Keratinocyte (primary cell): ENCODE measurements around the gene TMEM9B. TPM values are rescaled to one million over a fixed set of nuclear protein-coding genes. Genes with fewer than 3 reads are reported as not detected.

ENCODE experiments used
- DNase-seq: peaks from one replicate; pipeline ENCODE4 v3.0.0-alpha.2; 2011; ENCODE audit warnings: low read depth, missing footprints, low spot score
- FAIRE-seq: peaks from 2 replicates; lab custom pipeline; 2011; peaks lifted over from hg19 to GRCh38; lab: Jason Lieb, UNC
- H2AFZ ChIP-seq: 2 replicates; pipeline ENCODE4 v1.6.0; 2012; ENCODE audit warnings: low read length, control low read depth, inconsistent platforms; ENCODE audit not compliant: control insufficient read depth
- H3K27ac ChIP-seq: 2 replicates; pipeline ENCODE4 v1.5.1; 2011; ENCODE audit warnings: low read length; ENCODE audit not compliant: control insufficient read depth, insufficient read depth
- H3K27me3 ChIP-seq: 3 replicates; pipeline ENCODE4 v1.6.0; 2011; ENCODE audit warnings: low read length; ENCODE audit not compliant: control insufficient read depth, insufficient read depth; ENCODE audit errors: extremely low read depth
- H3K36me3 ChIP-seq, 2 experiments: 2 replicates in 1 of 2; 3 replicates in 1 of 2; pipeline ENCODE4 v1.5.1; 2011; ENCODE audit warnings: low read length in 2 of 2, mild to moderate bottlenecking in 1 of 2; ENCODE audit not compliant: control insufficient read depth in 2 of 2, insufficient read depth in 2 of 2; ENCODE audit errors: extremely low read depth in 1 of 2
- H3K4me1 ChIP-seq: 3 replicates; pipeline ENCODE4 v1.5.1; 2011; ENCODE audit warnings: low read length; ENCODE audit not compliant: control insufficient read depth, insufficient read depth; ENCODE audit errors: extremely low read depth
- H3K4me2 ChIP-seq: 3 replicates; pipeline ENCODE4 v1.6.0; 2011; ENCODE audit warnings: low read depth, low read length; ENCODE audit not compliant: control insufficient read depth, insufficient read depth; ENCODE audit errors: extremely low read depth
- H3K4me3 ChIP-seq, 3 experiments: fragments of 200-600 bp in 1 of 3; sonication (generic) in 1 of 3; 2 replicates in 2 of 3; 3 replicates in 1 of 3; pipeline ENCODE4 v1.5.1; 2011 to 2016; ENCODE audit warnings: low read length in 3 of 3, mild to moderate bottlenecking in 3 of 3, control low read depth in 2 of 3, inconsistent platforms in 1 of 3, low read depth in 1 of 3, mixed read lengths in 1 of 3, mixed run types in 1 of 3, moderate library complexity in 1 of 3; ENCODE audit not compliant: control insufficient read depth in 2 of 3, insufficient read depth in 2 of 3; ENCODE audit errors: extremely low read depth in 1 of 3
- H3K79me2 ChIP-seq: 2 replicates; pipeline ENCODE4 v1.6.0; 2012; ENCODE audit warnings: low read length; ENCODE audit not compliant: control insufficient read depth, insufficient read depth
- H3K9ac ChIP-seq: 3 replicates; pipeline ENCODE4 v1.6.0; 2011; ENCODE audit warnings: low read length; ENCODE audit not compliant: control insufficient read depth, insufficient read depth; ENCODE audit errors: extremely low read depth
- H3K9me1 ChIP-seq: 3 replicates; pipeline ENCODE4 v1.6.0; 2011; ENCODE audit warnings: low read length; ENCODE audit not compliant: control insufficient read depth, insufficient read depth; ENCODE audit errors: extremely low read depth
- H3K9me3 ChIP-seq: 2 replicates; pipeline ENCODE4 v1.5.1; 2012; ENCODE audit warnings: low read depth, low read length; ENCODE audit not compliant: control insufficient read depth
- H4K20me1 ChIP-seq: 3 replicates; pipeline ENCODE4 v1.6.0; 2011; ENCODE audit warnings: low read length; ENCODE audit not compliant: control insufficient read depth, insufficient read depth; ENCODE audit errors: extremely low read depth
- CTCF ChIP-seq, 3 experiments: IDR thresholded peaks in 1 of 3; conservative IDR thresholded peaks in 1 of 3; optimal IDR thresholded peaks in 1 of 3; 2 replicates in 2 of 3; 3 replicates in 1 of 3; pipeline versions ENCODE3 to v1.5.1; 2011; ENCODE audit warnings: low read length in 3 of 3, mild to moderate bottlenecking in 3 of 3, moderate library complexity in 2 of 3, control low read depth in 1 of 3, inconsistent platforms in 1 of 3; ENCODE audit not compliant: insufficient read depth in 2 of 3; ENCODE audit errors: extremely low read depth in 1 of 3
- EZH2 ChIP-seq: IDR thresholded peaks from one replicate; pipeline ENCODE4 v1.6.1; 2012; ENCODE audit warnings: inconsistent platforms, mild to moderate bottlenecking, low read length, moderate library complexity
- dilution Hi-C: fragments of 300-500 bp; cut with MboI; formaldehyde crosslinking; loops from one replicate; pipeline ENCODE4 v1.7.0; 2020; ENCODE audit warnings: low sequenced_read_pairs; ENCODE audit not compliant: extremely low pct_ligation_motif_present
- polyA plus RNA-seq, 5 experiments: library from polyadenylated mRNA; depleted of rRNA in 3 of 5; stranded (reverse) in 3 of 5; stranded (forward) in 1 of 5; unstranded in 1 of 5; fragments of >200 nt; gene quantifications; 1 replicate in 1 of 5; 2 replicates in 3 of 5; 3 replicates in 1 of 5; pipeline versions ENCODE4 v1.2.1 to v1.2.3, GENCODE V29; 2011 to 2012; ENCODE audit warnings: missing spikeins in 2 of 5, low read depth in 1 of 5, low replicate concordance in 1 of 5

Gene TMEM9B
- polyA plus RNA-seq, 1 donor (not counting 4 experiments of a cell fraction or from before 2014, with no cell fraction given): 60.8 TPM

DNA sequence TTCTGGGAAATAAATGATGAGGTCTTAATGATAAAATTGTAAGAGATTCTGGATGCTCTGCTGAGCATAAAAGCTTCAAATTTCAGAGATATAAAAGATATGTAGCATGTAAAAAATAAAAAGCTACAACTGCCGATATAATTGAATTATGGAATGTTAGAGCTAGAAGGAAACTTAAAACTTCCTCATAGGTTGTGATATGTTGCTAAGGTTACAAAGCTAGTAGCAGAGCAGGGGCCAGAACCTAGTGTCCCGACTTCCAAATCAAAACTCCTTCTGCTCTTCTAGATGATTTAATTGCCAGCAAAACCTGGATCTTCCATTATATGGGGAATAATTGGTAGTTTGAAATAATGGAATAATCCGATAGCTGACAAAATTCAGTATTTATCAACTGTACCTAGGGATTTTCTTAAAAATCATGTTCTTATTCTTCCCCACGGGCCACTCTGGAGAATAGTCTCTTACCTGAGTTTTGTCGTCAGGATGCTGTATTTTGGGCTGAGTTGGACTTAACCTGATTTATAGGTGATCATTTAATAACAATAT lies 21.6 kb downstream of the TMEM9B start, which contains the start of gene ASCL3:
TSS of gene ASCL3 (minus strand) at position 499 of the 549 bp plus-strand sequence. CDS start 4,855 bp downstream, outside the sequence.
- FAIRE-seq: no peak
- DNase-seq: no peak
- no peaks in the 10 kb centered on the region for H3K27me3 ChIP-seq
- H3K27ac ChIP-seq: no peak within 1 kb of the TSS
- no peak within 1 kb of the TSS for H3K9ac ChIP-seq
- no peak within 1 kb of the TSS for H2AFZ ChIP-seq
- H3K4me3 ChIP-seq: no peak within 1 kb of the TSS
- H3K4me1 ChIP-seq: no peaks in the 10 kb centered on the region
- H3K9me1 ChIP-seq: no peaks in the 10 kb centered on the region
- H3K36me3 ChIP-seq: peaks cover 0 to 2% of the 10 kb centered on the region in 2 experiments
- TF ChIP-seq EZH2 (no peak), CTCF (optimal IDR thresholded peaks at IDR 0.05 in 1 of 3, IDR thresholded peaks at IDR 0.05 in 1 of 3, conservative IDR thresholded peaks at IDR 0.05 in 1 of 3; ENCODE audit: extremely low read depth in 1 of 3, insufficient read depth in 2 of 3, low read length in 3 of 3) (no peak)
- dilution Hi-C loops: no loop called here
- no peaks in the 10 kb centered on the region for H3K9me3 ChIP-seq
- H4K20me1 ChIP-seq: no peaks in the 10 kb centered on the region
- H3K79me2 ChIP-seq: no peaks in the 10 kb centered on the region
- no peak within 1 kb of the TSS for H3K4me2 ChIP-seq

DNA sequence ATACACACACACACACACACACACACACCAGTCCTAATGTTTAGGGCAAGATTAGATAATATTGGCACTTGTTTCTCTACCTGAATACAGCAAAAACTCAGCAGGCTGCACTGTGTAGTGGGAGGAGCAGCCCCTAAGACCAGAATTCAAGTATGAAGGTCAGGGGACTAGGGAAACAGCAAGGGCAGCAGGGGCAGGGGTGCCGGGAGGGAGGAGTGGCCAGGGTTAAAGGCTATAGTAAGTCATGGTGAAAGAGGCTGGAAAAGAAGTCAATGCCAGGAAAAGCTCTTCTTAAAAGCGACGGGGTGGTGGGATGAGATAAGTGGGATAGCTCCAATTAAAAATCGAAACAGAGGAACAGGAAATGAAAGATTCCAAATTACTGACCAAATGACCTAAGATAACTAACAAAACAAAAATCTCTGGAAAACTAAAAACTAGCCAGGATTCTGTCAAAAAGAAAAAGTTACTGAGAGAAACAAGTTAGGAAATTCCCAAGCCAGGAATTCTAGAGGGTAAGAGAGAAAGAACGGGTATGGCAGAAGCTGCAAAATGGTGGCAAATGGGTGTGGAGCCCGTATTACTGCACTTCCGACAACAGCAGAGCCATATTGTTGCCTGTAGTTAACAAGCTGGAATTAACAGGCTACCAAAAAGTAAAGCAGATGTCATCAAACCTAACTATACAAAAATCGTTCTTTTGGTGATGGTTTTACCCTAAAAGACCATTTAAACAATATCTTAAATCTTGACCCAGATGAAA lies 22.7 kb downstream of the TMEM9B start:
- H3K9me3 ChIP-seq: no peaks in the 10 kb centered on the region
- no peaks in the 10 kb centered on the region for H3K36me3 ChIP-seq
- DNase-seq (no peak), FAIRE-seq (no peak)
- no peak overlapping the region for H3K4me3 ChIP-seq
- H3K27me3 ChIP-seq: no peaks in the 10 kb centered on the region
- no peak overlapping the region for H2AFZ ChIP-seq
- H3K9ac ChIP-seq: no peak overlapping the region
- no peaks in the 10 kb centered on the region for H3K4me1 ChIP-seq
- dilution Hi-C loops: no loop called here
- H3K4me2 ChIP-seq: no peak overlapping the region
- TF ChIP-seq EZH2 (no peak), CTCF (optimal IDR thresholded peaks at IDR 0.05 in 1 of 3, IDR thresholded peaks at IDR 0.05 in 1 of 3, conservative IDR thresholded peaks at IDR 0.05 in 1 of 3; ENCODE audit: extremely low read depth in 1 of 3, insufficient read depth in 2 of 3, low read length in 3 of 3) (no peak)
- H4K20me1 ChIP-seq: no peaks in the 10 kb centered on the region
- H3K79me2 ChIP-seq: no peaks in the 10 kb centered on the region
- no peak overlapping the region for H3K27ac ChIP-seq
- no peaks in the 10 kb centered on the region for H3K9me1 ChIP-seq
